Activated CD4-positive, alpha-beta T cell treated with anti-CD3 and anti-CD28 coated beads, Interleukin-2, amount 50 U/mL, for 48 hours (primary cell): Measurements from ENCODE around the gene CES3.
"Not testable (repeated sequence)": the region's sequence is repeated elsewhere in the genome, so short reads cannot be mapped to it uniquely, and the experiment has no call there.

Experiments used
- DNase-seq, 2 experiments: peaks; one replicate each; pipeline ENCODE4 v3.0.0-alpha.2; 2020

The CES3 gene

GRCh38 chr16:66973716-66974115 is 12.7 kb downstream of the CES3 start:
- DNase-seq, result no peak

GRCh38 chr16:66974156-66974931 is 13.3 kb downstream of the CES3 start:
- DNase-seq, result not testable (repeated sequence)

- DNase-seq, result peak; percentile 67 to 74
These were observed 13.8 kb downstream of the CES3 start for GRCh38 chr16:66974932-66975246.

DNA sequence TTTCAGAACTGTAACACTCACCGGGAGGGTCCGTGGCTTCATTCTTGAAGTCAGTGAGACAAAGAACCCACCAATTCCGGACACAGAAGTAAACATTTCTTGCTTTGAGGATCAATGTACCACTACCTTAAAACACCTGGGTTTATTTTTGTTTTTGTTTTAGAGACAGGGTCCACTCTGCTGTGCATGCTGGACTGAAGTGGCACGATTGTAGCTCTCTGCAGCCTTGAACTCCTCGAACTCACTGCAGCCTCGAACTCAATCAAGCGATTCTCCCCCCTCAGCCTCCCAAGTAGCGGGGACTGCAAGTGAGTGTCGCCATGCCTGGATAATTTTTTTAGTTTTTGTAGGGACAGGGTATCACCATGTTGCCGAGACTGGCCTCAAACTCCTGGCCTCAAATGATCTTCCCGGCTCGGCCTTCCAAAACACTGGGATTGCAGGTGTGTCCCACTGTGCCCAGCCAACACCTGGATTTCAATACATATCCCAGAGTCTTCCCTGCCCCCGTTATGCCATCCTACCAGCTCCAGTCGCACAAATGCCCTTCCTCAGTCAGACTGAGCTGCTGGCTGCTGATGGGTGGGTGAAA is 14.3 kb downstream of the CES3 start:
- DNase-seq, result no peak

- no peak for DNase-seq
These were observed 15.7 kb downstream of the CES3 start for GRCh38 chr16:66976746-66977145.

DNA sequence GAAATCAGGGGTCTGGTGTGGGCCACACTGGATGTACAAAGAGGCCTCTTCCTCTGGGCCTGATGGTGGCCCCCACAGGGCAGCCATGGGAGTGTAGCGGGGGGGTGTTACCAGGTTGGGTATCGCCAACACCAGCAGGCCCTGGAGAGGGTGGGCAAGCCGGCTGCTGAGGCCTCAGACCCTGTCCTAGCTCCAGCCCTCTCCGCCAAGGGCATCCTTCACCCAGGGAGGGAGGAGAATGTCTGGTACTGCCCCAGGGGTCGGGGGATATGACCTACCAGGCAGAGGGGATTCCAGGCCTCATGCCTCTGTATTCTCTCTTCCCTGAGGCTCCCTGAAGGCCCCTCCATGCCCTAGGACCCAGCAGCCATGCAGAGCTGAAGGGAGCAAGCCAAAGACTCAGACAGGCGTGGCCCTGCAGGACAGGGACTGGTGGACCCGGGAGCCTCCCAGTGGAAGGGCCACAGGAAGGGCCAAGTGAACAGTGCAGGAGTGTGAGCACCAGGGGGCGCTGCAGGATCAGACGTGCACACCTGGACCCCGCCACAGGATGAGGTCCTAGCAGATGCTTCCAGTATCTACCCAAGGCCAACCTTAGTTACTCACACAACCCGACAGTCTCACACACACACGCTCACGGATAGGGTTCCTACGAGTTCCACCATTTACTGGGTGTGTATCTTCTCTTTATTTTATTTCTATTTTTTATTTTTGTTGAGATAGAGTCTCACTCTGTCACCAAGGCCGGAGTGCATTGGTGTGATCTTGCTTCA is 16.5 kb downstream of the CES3 start:
- DNase-seq, result peak; percentile 97

DNA sequence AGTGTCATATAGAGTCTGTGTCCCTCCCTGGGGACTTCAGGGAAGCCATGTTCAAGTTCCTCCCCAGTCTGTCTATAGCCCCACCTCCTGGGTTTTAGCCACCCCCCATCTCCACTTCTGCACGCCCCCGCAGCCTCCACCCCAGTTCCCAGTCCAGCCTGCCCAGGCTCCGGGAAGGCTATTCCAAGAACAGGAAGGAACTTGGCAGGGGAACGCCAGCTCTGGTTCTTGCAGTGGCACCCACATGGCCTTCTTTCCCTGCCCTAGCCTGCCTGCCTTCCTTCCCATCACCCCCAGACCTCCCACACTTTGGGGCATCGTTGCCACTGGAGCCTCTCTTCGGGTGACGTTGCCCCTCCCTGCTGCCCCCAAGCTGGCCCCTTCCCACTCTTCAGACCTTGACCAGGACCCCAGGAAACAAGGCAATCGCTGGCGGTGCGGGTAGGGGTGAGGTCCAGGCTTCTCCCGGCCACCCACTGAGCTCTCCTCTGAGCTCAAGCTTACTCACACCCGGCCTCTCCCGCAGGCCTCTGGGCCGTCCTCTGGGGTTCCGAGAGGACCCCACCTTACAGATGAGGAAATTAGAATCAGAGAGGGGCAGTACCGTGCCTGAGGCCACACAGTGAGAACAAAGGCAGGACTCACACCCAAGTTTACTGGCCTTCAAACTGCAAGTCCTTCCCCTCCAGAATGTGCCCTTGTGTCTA is 18.1 kb downstream of the CES3 start:
- DNase-seq, result no peak

GRCh38 chr16:66983033-66983432 is 22.0 kb downstream of the CES3 start:
- DNase-seq, result no peak

DNA sequence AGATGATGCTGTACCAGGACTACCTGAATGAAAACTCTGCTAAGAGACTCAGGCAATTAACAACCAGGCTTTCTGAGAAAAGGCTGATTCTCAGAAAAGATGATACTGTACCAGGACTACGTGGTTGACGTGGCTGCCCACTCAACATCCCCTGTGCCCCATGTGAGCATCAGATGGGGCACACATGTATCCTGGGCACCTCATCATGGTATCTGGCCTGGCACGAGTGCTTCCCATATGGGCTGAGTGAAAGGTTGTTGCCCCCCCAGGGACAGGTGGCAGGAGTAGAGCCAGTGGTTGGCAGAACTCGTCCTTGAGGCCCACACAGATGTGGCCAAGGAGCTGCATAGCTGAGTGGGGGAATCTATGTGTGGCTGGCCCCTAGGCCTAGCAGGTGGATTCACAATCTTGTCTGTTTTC is 23.8 kb downstream of the CES3 start:
- DNase-seq, result peak; percentile 76 to 86

DNA sequence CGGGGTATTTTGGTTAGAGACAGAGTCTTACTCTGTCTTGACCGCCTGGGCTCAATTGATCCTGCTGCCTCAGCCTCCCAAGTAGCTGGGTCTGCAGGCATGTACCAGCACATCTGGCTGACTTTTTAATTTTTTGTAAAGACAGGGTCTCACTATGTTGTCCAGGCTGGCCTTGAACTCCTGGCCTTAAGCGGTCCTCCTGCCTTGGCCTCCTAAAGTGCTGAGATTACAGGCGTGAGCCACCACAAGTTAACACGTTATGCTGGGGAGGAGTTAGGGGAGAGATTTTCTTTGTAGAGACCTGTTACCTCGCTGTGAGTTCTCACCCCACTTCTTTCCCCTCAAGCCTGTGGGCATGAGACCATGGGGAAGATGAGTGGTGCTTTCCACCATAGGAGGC is 25.5 kb downstream of the CES3 start:
- no peak for DNase-seq

- DNase-seq, result no peak
These were observed 27.2 kb downstream of the CES3 start, which contains the start of gene CES4A for GRCh38 chr16:66988197-66988788. CES4A (plus strand) TSS chr16:66988589; CDS start chr16:66988773, 184 bp downstream.

- no peak for DNase-seq
These were observed 30.5 kb downstream of the CES3 start for GRCh38 chr16:66991545-66992077.

- not testable (repeated sequence) for DNase-seq
These were observed 32.5 kb downstream of the CES3 start for GRCh38 chr16:66993558-66993957.

DNA sequence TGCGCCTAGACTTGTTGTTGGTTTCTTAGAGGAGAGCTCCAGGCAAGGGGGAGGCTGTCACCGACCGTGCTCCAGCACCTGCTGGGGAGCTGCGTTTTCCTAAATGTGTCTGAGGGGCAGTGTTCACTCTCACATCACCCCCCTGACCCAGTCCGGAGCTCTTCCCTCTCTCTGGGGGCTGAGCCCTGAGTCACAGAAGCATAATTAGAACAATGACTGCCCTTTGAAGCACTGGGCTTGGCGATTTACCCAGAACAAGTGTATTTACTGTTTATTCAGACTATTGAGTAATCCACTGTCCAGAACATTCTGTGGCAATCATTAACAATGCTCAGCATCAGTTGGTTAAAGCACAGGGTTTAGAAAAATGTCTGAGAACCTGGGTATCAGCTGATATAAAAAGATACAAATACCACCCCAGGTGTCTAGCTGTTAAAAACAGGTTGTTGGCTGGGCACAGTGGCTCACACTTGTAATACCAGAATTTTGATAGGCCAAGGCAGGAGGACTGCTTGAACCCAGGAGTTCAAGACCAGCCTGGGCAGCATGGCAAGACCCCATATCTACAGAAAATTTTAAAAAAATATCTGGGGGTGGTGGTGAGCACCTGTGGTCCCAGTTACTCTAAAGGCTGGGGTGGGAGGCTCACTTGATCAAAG is 35.4 kb downstream of the CES3 start:
- DNase-seq, result no peak

DNA sequence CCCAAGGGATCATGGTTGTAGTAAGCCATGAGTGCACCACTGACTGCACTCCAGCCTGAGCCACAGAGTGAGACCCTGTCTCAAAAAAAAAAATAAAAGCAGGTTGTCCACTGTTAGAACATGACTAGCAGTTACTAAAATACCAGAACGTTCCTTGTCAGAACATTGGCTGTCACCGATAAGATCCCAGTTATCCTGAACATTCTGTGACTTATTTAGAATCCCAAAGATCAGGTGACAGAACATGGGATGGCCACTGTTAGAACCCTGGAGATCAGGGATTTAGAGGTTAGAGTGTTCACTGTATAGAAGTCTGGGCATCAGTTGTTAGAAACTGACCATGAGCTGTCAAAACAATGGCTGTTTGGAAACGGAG is 35.9 kb downstream of the CES3 start:
- DNase-seq, result no peak

DNA sequence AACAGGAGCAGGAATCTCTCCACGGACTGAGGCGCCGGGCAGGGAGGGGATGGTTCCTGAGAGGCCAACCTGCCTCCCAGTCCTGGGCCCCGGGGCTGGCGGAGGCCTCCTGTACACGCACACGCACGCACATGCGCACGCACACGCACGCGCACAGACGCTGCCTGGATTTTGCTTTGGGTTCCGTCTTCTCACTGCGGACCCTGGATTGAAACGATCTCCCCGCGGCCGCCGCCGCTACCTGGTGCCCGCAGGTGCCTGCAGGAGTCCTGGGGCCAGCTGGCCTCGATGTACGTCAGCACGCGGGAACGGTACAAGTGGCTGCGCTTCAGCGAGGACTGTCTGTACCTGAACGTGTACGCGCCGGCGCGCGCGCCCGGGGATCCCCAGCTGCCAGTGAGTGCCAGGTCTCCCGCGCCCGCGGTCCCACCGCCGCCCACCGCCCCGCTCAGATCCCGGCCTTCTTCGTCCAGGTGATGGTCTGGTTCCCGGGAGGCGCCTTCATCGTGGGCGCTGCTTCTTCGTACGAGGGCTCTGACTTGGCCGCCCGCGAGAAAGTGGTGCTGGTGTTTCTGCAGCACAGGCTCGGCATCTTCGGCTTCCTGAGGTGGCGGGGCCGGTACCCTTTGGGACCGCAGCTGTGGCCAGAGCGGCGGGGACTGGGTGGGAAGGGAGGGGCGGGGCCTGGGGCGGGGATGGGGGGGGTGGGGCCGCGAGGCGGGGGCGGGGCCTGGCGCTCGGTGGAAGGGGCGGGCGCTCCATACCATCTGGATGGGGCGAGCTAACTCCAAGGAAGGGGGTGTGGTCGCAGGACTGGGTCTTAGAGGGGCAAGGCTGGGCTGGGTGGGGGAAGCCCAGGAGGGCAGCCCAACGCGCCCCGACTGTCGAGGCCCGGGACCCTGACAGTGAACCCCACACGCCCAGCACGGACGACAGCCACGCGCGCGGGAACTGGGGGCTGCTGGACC is 39.6 kb downstream of the CES3 start:
- DNase-seq, result peak; percentile 62 to 68

GRCh38 chr16:67001726-67002125 is 40.7 kb downstream of the CES3 start:
- no peak for DNase-seq

GRCh38 chr16:67006930-67007658 is 46.0 kb downstream of the CES3 start:
- no peak for DNase-seq

- DNase-seq, result no peak
These were observed 48.1 kb downstream of the CES3 start for GRCh38 chr16:67009158-67009557.

- DNase-seq, result no peak
These were observed 50.2 kb downstream of the CES3 start for GRCh38 chr16:67011274-67011673.
